Measurements from ENCODE around the gene HSPA12A.

HSPA12A gene, protein sequence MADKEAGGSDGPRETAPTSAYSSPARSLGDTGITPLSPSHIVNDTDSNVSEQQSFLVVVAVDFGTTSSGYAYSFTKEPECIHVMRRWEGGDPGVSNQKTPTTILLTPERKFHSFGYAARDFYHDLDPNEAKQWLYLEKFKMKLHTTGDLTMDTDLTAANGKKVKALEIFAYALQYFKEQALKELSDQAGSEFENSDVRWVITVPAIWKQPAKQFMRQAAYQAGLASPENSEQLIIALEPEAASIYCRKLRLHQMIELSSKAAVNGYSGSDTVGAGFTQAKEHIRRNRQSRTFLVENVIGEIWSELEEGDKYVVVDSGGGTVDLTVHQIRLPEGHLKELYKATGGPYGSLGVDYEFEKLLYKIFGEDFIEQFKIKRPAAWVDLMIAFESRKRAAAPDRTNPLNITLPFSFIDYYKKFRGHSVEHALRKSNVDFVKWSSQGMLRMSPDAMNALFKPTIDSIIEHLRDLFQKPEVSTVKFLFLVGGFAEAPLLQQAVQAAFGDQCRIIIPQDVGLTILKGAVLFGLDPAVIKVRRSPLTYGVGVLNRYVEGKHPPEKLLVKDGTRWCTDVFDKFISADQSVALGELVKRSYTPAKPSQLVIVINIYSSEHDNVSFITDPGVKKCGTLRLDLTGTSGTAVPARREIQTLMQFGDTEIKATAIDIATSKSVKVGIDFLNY

GRCh38 chr10:116742367-116743265 is at the start of gene HSPA12A:
TSS of gene HSPA12A (minus strand) at chr10:116742566. CDS start at chr10:116742469, 97 bp downstream.
- DNase-seq (ENCODE audit: low read depth in 3 of 3), result peak in 1 of 3 donors; percentile 52

GRCh38 chr10:116791241-116791640 is 48.9 kb upstream of the HSPA12A start:
- no peak for DNase-seq (ENCODE audit: low read depth in 3 of 3)

GRCh38 chr10:116787893-116788665 is 45.7 kb upstream of the HSPA12A start:
- peak; percentile 47 to 57 (median 51) for DNase-seq (ENCODE audit: low read depth in 3 of 3)

- no peak for DNase-seq (ENCODE audit: low read depth in 3 of 3)
These were observed 44.8 kb upstream of the HSPA12A start for GRCh38 chr10:116787053-116787659.

DNA sequence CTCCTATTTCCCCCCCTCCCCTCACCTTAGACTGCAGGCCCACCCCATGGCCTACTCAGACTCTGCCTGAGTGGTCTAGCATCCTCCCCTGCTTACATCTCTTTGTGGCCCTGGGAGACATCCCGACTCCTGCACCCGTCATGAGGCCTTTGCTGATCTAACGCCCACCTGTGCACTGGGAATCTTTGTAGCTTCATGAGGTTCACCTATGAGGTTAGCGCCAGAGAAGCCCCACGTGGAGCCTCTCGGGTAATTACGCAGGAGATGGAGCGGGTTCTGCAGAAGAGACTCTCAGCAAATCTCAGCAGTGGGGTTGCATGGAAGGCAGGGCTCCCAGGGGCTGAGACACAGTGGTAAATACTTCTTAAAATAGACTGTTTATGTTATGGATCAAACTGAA is 43.5 kb upstream of the HSPA12A start:
- no peak for DNase-seq (ENCODE audit: low read depth in 3 of 3)

DNA sequence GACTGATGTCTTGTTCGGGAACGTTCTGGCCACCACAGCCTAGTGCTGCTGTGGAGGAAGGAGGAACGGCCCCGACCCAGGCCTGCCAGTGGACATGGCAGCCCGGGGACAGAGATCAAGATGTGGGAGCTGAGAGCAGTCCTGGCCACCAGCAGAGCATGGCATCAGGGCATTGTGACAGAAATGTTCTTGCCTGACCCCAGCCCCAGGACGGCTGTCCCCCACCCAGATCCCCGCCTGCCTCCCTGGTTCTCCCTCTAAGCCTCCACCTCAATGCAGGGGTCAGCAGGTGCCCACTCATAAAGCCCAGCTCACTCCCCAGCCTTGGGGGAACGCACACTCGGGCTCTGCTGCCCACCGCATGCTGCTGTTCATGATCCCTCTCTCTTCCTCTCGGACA is 42.9 kb upstream of the HSPA12A start:
- DNase-seq (ENCODE audit: low read depth in 3 of 3), result no peak

GRCh38 chr10:116784651-116785050 is 42.3 kb upstream of the HSPA12A start:
- no peak for DNase-seq (ENCODE audit: low read depth in 3 of 3)

DNA sequence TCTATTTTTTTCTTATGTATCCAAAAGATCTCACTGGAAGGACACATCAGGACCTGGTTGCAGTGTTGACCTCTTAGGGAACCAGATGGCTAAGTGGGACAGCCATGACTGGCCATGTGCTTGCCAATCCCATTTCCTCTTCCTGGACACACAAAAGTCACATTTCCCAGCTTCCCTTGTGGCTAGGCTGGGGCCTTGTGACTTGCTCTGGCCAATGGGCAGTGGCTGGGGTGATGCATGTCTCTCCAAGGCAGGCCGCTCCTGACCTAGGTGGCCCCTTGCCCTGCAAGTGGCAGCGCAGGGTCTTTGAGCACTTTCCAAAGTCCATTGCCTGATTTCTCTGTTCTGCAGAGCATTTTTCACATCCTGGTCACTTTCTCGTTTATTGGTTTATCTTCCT is 41.7 kb upstream of the HSPA12A start:
- no peak for DNase-seq (ENCODE audit: low read depth in 3 of 3)

DNA sequence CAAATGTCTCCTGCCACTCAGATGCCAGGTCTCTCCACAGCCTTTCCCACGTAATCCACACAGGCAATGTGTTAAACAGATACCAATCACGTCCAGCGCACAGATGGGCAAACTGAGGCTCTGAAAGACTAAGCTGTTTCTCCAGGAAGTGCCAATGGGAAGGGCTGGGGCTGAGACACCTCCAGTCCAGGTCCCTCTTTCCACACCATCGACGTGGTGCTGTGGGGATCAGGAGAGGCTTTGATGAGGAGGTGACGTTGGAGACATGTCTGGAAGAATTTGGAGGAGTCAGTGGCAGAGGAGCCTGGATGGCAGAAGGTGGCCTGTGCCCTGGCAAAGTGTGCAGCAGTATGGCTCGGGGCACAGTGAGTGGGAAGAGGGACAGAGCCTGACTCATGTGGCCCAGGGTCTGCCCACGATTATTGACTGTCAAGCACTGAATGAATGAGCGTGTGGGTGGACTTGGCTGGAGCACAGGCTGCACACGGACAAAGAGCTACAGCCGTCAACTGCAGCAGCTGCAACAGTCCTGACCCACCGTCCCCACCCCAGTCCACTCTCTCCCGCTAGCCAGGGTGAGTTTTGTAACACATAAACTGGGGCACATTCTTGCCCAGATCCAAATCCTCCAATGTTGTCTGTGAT is 40.8 kb upstream of the HSPA12A start:
- DNase-seq (ENCODE audit: low read depth in 3 of 3), result no peak

DNA sequence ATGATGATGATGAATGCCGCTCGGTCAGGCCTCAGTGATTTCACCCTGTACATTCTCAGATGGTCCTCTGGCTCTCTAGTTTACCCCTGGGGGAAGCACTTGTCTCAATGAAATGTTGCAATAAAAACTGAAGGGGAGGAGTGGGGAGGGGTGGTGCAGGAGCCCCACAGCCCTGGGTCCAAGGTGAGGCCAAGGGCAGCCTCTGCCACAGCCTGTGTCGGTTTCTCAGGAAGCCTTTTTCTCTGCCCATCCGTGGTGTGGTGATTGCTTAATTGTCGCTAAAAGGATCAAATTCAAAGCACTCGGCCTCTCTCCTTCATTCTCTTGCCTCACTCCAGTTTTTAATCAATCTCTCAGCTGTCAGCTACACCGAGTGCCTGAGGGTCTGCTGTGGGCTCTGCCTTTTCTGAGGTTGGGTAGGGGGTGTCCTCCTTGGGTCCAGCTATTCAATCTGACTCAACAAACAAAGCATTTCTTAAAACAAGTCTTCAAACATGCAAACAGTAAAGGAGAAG is 39.1 kb upstream of the HSPA12A start:
- no peak for DNase-seq (ENCODE audit: low read depth in 3 of 3)

GRCh38 chr10:116780691-116781205 is 38.4 kb upstream of the HSPA12A start:
- no peak for DNase-seq (ENCODE audit: low read depth in 3 of 3)

GRCh38 chr10:116779076-116779687 is 36.8 kb upstream of the HSPA12A start:
- no peak for DNase-seq (ENCODE audit: low read depth in 3 of 3)

DNA sequence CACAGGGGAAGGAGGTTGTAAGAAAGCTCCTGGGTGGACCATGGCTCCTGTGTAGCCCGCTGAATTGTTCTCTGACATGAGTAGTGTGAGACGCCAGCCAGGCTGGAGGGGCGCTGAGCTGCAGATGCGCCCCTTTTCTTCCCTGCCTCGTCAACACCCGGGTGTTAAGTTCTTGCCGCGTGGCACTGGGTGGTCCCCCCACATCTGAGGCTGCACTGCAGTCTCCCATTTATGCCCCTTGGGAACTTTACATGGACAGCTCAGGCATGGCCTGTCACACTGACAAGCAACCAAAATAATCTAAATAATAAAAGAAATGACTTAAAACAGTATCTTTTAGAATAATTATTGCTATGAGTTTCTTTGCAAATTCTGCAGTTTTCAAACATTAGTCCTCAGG is 34.6 kb upstream of the HSPA12A start:
- DNase-seq (ENCODE audit: low read depth in 3 of 3), result no peak

DNA sequence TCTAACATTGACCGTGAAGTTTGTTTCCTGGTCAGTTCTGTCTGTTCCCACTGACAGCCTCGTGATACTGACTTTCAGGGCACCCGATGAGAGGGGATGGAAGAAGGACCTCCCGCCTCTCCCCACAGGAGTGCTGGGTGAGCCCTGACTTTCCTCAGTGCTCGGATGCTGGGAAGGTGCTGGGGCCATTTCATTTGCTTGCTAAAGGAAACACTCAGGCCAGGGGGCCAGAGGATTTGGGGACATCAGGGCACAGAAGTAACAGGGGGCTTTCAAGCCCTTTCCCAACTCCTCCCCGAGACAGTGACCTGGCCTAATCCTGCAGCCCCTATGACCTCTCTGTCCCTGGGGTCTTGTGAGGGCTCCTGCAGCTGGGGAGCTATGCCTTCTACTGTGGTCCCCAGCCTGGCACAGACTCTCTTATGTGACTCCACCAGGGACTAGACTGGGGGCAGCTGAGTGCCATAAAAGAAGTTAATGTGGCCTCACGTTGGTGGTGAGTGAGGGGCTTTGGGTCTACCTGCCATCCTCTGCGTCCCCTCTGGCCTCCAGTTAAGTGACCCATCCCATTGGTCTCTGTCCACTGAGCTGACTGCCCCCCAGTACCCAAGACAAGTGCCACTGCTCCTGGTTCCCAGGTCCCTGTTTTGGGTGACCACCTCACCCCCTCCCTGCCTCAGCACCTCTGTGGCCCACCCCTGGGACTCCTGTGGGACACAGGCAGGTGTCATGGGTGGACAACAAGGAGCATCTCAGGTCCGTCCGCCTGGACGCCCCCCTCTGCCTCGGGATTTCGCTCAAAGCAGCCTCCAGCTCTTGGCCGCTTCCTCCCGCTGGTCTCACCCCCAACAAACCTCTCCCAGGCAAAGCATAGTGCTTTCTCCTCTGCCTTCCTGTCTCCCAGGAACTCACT is 33.4 kb upstream of the HSPA12A start:
- no peak for DNase-seq (ENCODE audit: low read depth in 3 of 3)

- DNase-seq (ENCODE audit: low read depth in 3 of 3), result no peak
These were observed 32.4 kb upstream of the HSPA12A start for GRCh38 chr10:116774728-116775151.

GRCh38 chr10:116772909-116773705 is 30.7 kb upstream of the HSPA12A start:
- no peak for DNase-seq (ENCODE audit: low read depth in 3 of 3)

DNA sequence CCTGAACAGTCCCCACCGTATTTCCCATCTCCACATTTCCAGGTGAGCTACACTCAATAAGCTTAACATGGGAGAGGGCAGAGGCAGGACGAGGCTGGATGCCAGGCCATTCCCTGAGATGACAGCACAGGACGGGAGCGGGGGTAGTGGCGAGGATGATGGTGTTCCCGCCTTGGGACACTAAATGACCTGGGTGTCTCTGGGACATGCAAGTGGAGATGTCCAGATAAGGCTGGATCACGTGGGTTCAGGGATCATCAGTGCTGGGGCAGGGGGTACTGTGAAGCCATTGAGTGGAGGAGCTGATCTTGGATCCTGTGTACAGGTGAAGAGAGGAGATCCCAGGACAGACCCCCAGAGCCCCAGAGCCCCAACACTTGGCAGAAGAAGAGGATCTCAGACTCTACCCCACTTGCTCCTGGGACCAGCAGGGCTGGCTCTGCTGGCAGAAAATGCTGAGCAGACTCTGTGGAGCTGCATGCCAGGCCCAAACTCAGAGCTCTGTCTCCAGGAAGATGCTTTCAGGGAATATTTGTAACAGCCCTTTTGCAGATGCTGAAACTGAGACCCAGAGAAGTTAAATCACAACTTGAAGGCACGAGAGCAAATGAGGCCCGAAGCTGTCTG is 29.7 kb upstream of the HSPA12A start:
- no peak for DNase-seq (ENCODE audit: low read depth in 3 of 3)

All from stimulated activated CD4-positive, alpha-beta T cell treated with anti-CD3 and anti-CD28 coated beads, TNF-alpha, amount 100 ng/mL, for 48 hours (primary cell).